ENCODE measurements around the gene PAX6. TPM values are rescaled to one million over a fixed set of nuclear protein-coding genes. Genes with fewer than 3 reads are reported as not detected.

Gene PAX6
- total and polyA plus RNA-seq, 8 donors, result 0.03 to 57.9 (median 1.2) TPM; not detected in 1

- peaks cover 31 to 58% (median 54%) of the 10 kb centered on the region in 3 donors for H3K27me3 ChIP-seq
- DNase-seq, result no peak
- 49 to 65% (median 51%) methylated on average over 22 of the region's 22 CpGs for WGBS, 5 donors
Observed at GRCh38 chr11:31795706-31796498, 15.2 kb downstream of the PAX6 start.

DNA sequence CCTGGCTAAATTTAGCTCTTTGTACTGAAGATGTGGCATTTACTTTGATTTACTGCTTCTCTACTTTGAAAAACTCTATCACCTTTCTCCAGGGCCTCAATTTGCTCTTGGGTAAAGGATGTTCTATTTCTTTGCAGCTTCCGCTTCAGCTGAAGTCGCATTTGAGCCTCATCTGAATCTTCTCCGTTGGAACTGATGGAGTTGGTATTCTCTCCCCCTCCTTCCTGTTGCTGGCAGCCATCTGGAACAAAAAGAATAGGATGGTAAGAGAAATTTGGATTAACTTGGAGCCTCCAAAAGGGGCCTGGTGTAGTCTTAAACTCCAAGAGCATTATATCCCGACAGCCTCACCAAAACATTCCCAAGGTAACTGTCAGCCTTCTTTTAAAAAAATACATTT is 16.6 kb downstream of the PAX6 start:
- TF ChIP-seq POLR2AphosphoS5 (IDR thresholded peaks at IDR 0.05), result no peak
- TF ChIP-seq POLR2A (IDR thresholded peaks at IDR 0.05), result no peak
- TF ChIP-seq EP300 (IDR thresholded peaks at IDR 0.05), result no peak
- no peak for TF ChIP-seq CTCF (IDR thresholded peaks at IDR 0.05)
- H3K4me3 ChIP-seq, result no peak overlapping the region
- H3K27ac ChIP-seq, result no peak overlapping the region
- H3K4me1 ChIP-seq, result peaks cover 10 to 25% (median 19%) of the 10 kb centered on the region in 4 donors
- no peaks in the 10 kb centered on the region for H3K9me3 ChIP-seq
- intact Hi-C loops (cut with DNase I; ENCODE audit: low total_unique reads), result no loop called here
- no peak for DNase-seq
- WGBS, 5 donors, result 77 to 87% (median 81%) methylated on average over 4 of the region's 4 CpGs
- H3K36me3 ChIP-seq, result no peaks in the 10 kb centered on the region
- H3K27me3 ChIP-seq, result peaks cover 17 to 44% (median 41%) of the 10 kb centered on the region in 3 donors

More at GRCh38 chr11:31795706-31796498, 15.2 kb downstream of the PAX6 start:
- no peak for TF ChIP-seq POLR2A (IDR thresholded peaks at IDR 0.05)
- TF ChIP-seq CTCF (IDR thresholded peaks at IDR 0.05), result no peak
- TF ChIP-seq EP300 (IDR thresholded peaks at IDR 0.05), result no peak
- no peak for TF ChIP-seq POLR2AphosphoS5 (IDR thresholded peaks at IDR 0.05)
- Histone ChIP-seq H3K4me3 (no peak overlapping the region), H3K9me3 (no peaks in the 10 kb centered on the region), H3K4me1 (peaks cover 10 to 30% (median 22%) of the 10 kb centered on the region in 4 donors), H3K27ac (no peak overlapping the region), H3K36me3 (no peaks in the 10 kb centered on the region)
- intact Hi-C loops (cut with DNase I; ENCODE audit: low total_unique reads), result no loop called here

DNA sequence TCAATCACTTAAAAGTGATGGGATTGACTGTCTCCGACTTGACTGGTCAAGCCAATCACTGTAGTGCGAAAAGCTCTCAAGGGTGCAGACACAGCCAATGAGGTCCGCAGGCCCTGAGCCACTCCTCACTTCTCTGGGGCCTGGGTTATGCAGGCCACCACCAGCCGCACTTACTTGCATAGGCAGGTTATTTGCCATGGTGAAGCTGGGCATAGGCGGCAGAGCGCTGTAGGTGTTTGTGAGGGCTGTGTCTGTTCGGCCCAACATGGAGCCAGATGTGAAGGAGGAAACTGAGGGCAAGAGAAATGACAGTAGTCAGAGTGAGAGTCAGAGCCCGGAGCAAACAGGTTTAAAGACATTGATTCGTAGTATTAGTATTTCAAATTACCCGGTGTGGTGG is 17.9 kb downstream of the PAX6 start:
- no peak for DNase-seq
- no peak for TF ChIP-seq POLR2AphosphoS5 (IDR thresholded peaks at IDR 0.05)
- TF ChIP-seq CTCF (IDR thresholded peaks at IDR 0.05), result no peak
- TF ChIP-seq POLR2A (IDR thresholded peaks at IDR 0.05), result no peak
- no peak for TF ChIP-seq EP300 (IDR thresholded peaks at IDR 0.05)
- Histone ChIP-seq H3K4me3 (no peak overlapping the region), H3K27me3 (peaks cover 6 to 31% (median 28%) of the 10 kb centered on the region in 3 donors), H3K4me1 (peaks cover 2 to 12% (median 6%) of the 10 kb centered on the region in 4 donors), H3K9me3 (no peaks in the 10 kb centered on the region), H3K27ac (no peak overlapping the region), H3K36me3 (no peaks in the 10 kb centered on the region)
- WGBS, 5 donors, result 91 to 98% (median 96%) methylated on average over 10 of the region's 10 CpGs
- intact Hi-C loops (cut with DNase I; ENCODE audit: low total_unique reads), result no loop called here

- Histone ChIP-seq H3K27ac (no peak overlapping the region), H3K9me3 (no peaks in the 10 kb centered on the region), H3K36me3 (no peaks in the 10 kb centered on the region), H3K4me1 (peaks cover 0 to 4% (median under 1%) of the 10 kb centered on the region in 4 donors), H3K27me3 (peaks cover under 1 to 23% (median 20%) of the 10 kb centered on the region in 3 donors), H3K4me3 (no peak overlapping the region)
- intact Hi-C loops (cut with DNase I; ENCODE audit: low total_unique reads), result no loop called here
- WGBS, 5 donors, result 73 to 85% (median 82%) methylated on average over 2 of the region's 2 CpGs
- TF ChIP-seq POLR2A (IDR thresholded peaks at IDR 0.05), result no peak
- DNase-seq, result no peak
Observed at GRCh38 chr11:31792456-31792855, 18.7 kb downstream of the PAX6 start.

DNA sequence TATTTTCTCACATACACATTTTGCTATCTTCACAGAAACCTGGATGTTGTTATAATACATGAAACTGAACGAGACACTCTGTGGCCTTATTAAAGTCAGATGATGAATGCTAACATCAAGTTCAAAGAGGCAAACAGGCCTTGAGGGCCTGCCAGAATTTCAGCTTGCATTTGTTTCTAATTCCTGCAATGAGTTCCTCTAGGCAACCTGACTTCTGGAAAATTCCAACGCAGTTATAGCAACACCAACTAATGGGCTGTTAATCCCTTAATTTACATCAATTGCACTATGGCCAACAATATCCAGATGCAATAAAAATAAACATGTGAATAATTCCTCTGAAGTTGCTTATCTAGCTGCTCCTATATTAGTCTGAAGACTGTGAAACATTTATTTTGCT is 19.1 kb downstream of the PAX6 start:
- 56 to 73% (median 67%) methylated on average over 2 of the region's 2 CpGs for WGBS, 5 donors
- TF ChIP-seq POLR2AphosphoS5 (IDR thresholded peaks at IDR 0.05) (no peak), POLR2A (IDR thresholded peaks at IDR 0.05) (no peak), EP300 (IDR thresholded peaks at IDR 0.05) (no peak), CTCF (IDR thresholded peaks at IDR 0.05) (no peak)
- peaks cover 0 to 19% (median 16%) of the 10 kb centered on the region in 3 donors for H3K27me3 ChIP-seq
- no peaks in the 10 kb centered on the region for H3K36me3 ChIP-seq
- no peaks in the 10 kb centered on the region for H3K9me3 ChIP-seq
- H3K4me1 ChIP-seq, result no peaks in the 10 kb centered on the region
- no peak overlapping the region for H3K4me3 ChIP-seq
- no peak overlapping the region for H3K27ac ChIP-seq
- intact Hi-C loops (cut with DNase I; ENCODE audit: low total_unique reads), result no loop called here
- DNase-seq, result no peak

Data from stomach (tissue), 9 donors.